ENCODE results near the gene STPG2. TPM values are rescaled to one million over a fixed set of nuclear protein-coding genes. Genes with fewer than 3 reads are reported as not detected.

STPG2 gene
- total RNA-seq, 6 donors from 2014 or later = 0.30 to 5.2 (median 0.49) TPM; not detected in 1

GRCh38 chr4:97845758-97846157, 297.5 kb downstream of the STPG2 start:
- Histone ChIP-seq H3K36me3 (no peaks in the 10 kb centered on the region), H3K9me3 (no peaks in the 10 kb centered on the region), H3K4me1 (no peaks in the 10 kb centered on the region), H3K27me3 (no peaks in the 10 kb centered on the region), H3K27ac (no peak overlapping the region), H3K4me3 (no peak overlapping the region)
- ATAC-seq (ENCODE audit: low FRiP score in 2 of 2) (no peak), DNase-seq (no peak)
- TF ChIP-seq POLR2AphosphoS5 (IDR thresholded peaks at IDR 0.05) (no peak), POLR2A (IDR thresholded peaks at IDR 0.05) (no peak), EP300 (IDR thresholded peaks at IDR 0.05) (no peak), CTCF (IDR thresholded peaks at IDR 0.05) (no peak)

- H3K27ac ChIP-seq = no peak overlapping the region
- TF ChIP-seq EP300 (IDR thresholded peaks at IDR 0.05) (no peak), CTCF (IDR thresholded peaks at IDR 0.05) (no peak), POLR2AphosphoS5 (IDR thresholded peaks at IDR 0.05) (no peak), POLR2A (IDR thresholded peaks at IDR 0.05) (no peak)
- H3K36me3 ChIP-seq = no peaks in the 10 kb centered on the region
- DNase-seq (no peak), ATAC-seq (ENCODE audit: low FRiP score in 2 of 2) (no peak)
- H3K9me3 ChIP-seq = no peaks in the 10 kb centered on the region
- whole genome bisulfite sequencing, 2 donors = 83% methylated on average over 1 of the region's 1 CpG
- no peaks in the 10 kb centered on the region for H3K27me3 ChIP-seq
- no peaks in the 10 kb centered on the region for H3K4me1 ChIP-seq
- no peak overlapping the region for H3K4me3 ChIP-seq
These were observed 301.8 kb downstream of the STPG2 start for GRCh38 chr4:97841512-97841911.

GRCh38 chr4:97836662-97837061, 306.6 kb downstream of the STPG2 start:
- Histone ChIP-seq H3K27me3 (no peaks in the 10 kb centered on the region), H3K27ac (no peak overlapping the region), H3K36me3 (no peaks in the 10 kb centered on the region), H3K4me3 (no peak overlapping the region), H3K4me1 (no peaks in the 10 kb centered on the region), H3K9me3 (peaks cover 0 to 3% (median 0%) of the 10 kb centered on the region in 4 donors)
- no peak for TF ChIP-seq POLR2AphosphoS5 (IDR thresholded peaks at IDR 0.05)
- TF ChIP-seq CTCF (IDR thresholded peaks at IDR 0.05) = no peak
- no peak for TF ChIP-seq EP300 (IDR thresholded peaks at IDR 0.05)
- TF ChIP-seq POLR2A (IDR thresholded peaks at IDR 0.05) = no peak
- DNase-seq (no peak), ATAC-seq (ENCODE audit: low FRiP score in 2 of 2) (no peak)

- no peak overlapping the region for H3K27ac ChIP-seq
- H3K36me3 ChIP-seq = no peaks in the 10 kb centered on the region
- DNase-seq = no peak
- TF ChIP-seq EP300 (IDR thresholded peaks at IDR 0.05) = no peak
- no peak for TF ChIP-seq POLR2AphosphoS5 (IDR thresholded peaks at IDR 0.05)
- no peak for TF ChIP-seq POLR2A (IDR thresholded peaks at IDR 0.05)
- no peak for TF ChIP-seq CTCF (IDR thresholded peaks at IDR 0.05)
- 67 to 73% methylated on average over 4 to 7 of the region's 7 CpGs for WGBS, 2 donors
- no peaks in the 10 kb centered on the region for H3K27me3 ChIP-seq
- H3K9me3 ChIP-seq = peaks cover 0 to 8% (median 0%) of the 10 kb centered on the region in 4 donors
- no peak for ATAC-seq (ENCODE audit: low FRiP score in 2 of 2)
- no peak overlapping the region for H3K4me3 ChIP-seq
- no peaks in the 10 kb centered on the region for H3K4me1 ChIP-seq
These were observed 314.6 kb downstream of the STPG2 start for GRCh38 chr4:97828646-97829045.

GRCh38 chr4:97819294-97819693, 324.0 kb downstream of the STPG2 start:
- 70 to 75% methylated on average over 1 of the region's 1 CpG for WGBS, 2 donors
- Histone ChIP-seq H3K27me3 (no peaks in the 10 kb centered on the region), H3K4me3 (no peak overlapping the region), H3K27ac (no peak overlapping the region), H3K9me3 (no peaks in the 10 kb centered on the region), H3K4me1 (no peaks in the 10 kb centered on the region), H3K36me3 (no peaks in the 10 kb centered on the region)
- DNase-seq = no peak
- TF ChIP-seq EP300 (IDR thresholded peaks at IDR 0.05) = no peak
- TF ChIP-seq POLR2AphosphoS5 (IDR thresholded peaks at IDR 0.05) = no peak
- no peak for TF ChIP-seq POLR2A (IDR thresholded peaks at IDR 0.05)
- no peak for TF ChIP-seq CTCF (IDR thresholded peaks at IDR 0.05)
- no peak for ATAC-seq (ENCODE audit: low FRiP score in 2 of 2)
